GM21737 (cell line): ENCODE data around the gene IFNA14.

Source experiments
- ATAC-seq: cut with Tn5 transposase; IDR thresholded peaks from one replicate; pipeline ENCODE4 v1.9.1; 2021; ENCODE audit warnings: mild to moderate bottlenecking, moderate library complexity; ENCODE audit not compliant: unreplicated experiment

IFNA14 gene

GRCh38 chr9:21239911-21240310, at the start of gene IFNA14:
Gene IFNA14, minus strand, starts transcription at chr9:21240005. Its CDS starts 70 bp downstream, at chr9:21239935.
- no peak for ATAC-seq

GRCh38 chr9:21287280-21287679, 47.5 kb upstream of the IFNA14 start:
- ATAC-seq = no peak

GRCh38 chr9:21286659-21287058, 46.9 kb upstream of the IFNA14 start:
- ATAC-seq = no peak

GRCh38 chr9:21286099-21286498, 46.3 kb upstream of the IFNA14 start:
- no peak for ATAC-seq

- no peak for ATAC-seq
Measured at GRCh38 chr9:21281275-21281674, 41.5 kb upstream of the IFNA14 start.

GRCh38 chr9:21268347-21268657, 28.5 kb upstream of the IFNA14 start:
- ATAC-seq = no peak

- ATAC-seq = peak; percentile 52
Measured at GRCh38 chr9:21267485-21268346, 27.9 kb upstream of the IFNA14 start.

GRCh38 chr9:21266733-21267484, 27.1 kb upstream of the IFNA14 start:
- ATAC-seq = peak; percentile 53

GRCh38 chr9:21265421-21266189, 25.8 kb upstream of the IFNA14 start:
- ATAC-seq = no peak

- no peak for ATAC-seq
Measured at GRCh38 chr9:21255538-21256212, 15.9 kb upstream of the IFNA14 start.

GRCh38 chr9:21252721-21253547, 13.1 kb upstream of the IFNA14 start:
- ATAC-seq = peak; percentile 70

GRCh38 chr9:21251638-21252037, 11.8 kb upstream of the IFNA14 start:
- ATAC-seq = no peak

GRCh38 chr9:21251190-21251589, 11.4 kb upstream of the IFNA14 start:
- no peak for ATAC-seq

GRCh38 chr9:21244836-21245235, 5.0 kb upstream of the IFNA14 start:
- no peak for ATAC-seq

- ATAC-seq = peak; percentile 26
Measured at GRCh38 chr9:21236360-21236714, 3.5 kb downstream of the IFNA14 start.

- ATAC-seq = peak; percentile 86
Measured at GRCh38 chr9:21235468-21236359, 4.1 kb downstream of the IFNA14 start.

- no peak for ATAC-seq
Measured at GRCh38 chr9:21234153-21234687, 5.6 kb downstream of the IFNA14 start.

- no peak for ATAC-seq
Measured at GRCh38 chr9:21233258-21233657, 6.5 kb downstream of the IFNA14 start.

GRCh38 chr9:21228122-21228521, 11.7 kb downstream of the IFNA14 start, which contains the start of gene IFNA17:
Gene IFNA17, minus strand, starts transcription at chr9:21228222. Its CDS starts 49 bp downstream, at chr9:21228173.
- no peak for ATAC-seq
